Osteocyte (in vitro differentiated cells): Measurements from ENCODE around the gene PNPLA1. TPM values are rescaled to one million over a fixed set of nuclear protein-coding genes. Genes with fewer than 3 reads are reported as not detected.

Experiments
- DNase-seq: peaks from one replicate; pipeline ENCODE4 v3.0.0; 2021; ENCODE audit warnings: mixed read lengths; ENCODE audit not compliant: unreplicated experiment; ENCODE audit errors: extremely low spot score
- H3K27ac Mint-ChIP-seq: one replicate; pipeline ENCODE4 v1.8.0; 2021; ENCODE audit warnings: mild to moderate bottlenecking, mixed read lengths; ENCODE audit not compliant: unreplicated experiment
- H3K27me3 Mint-ChIP-seq: one replicate; pipeline ENCODE4 v1.8.0; 2021; ENCODE audit warnings: mixed read lengths; ENCODE audit not compliant: unreplicated experiment
- H3K36me3 Mint-ChIP-seq: one replicate; pipeline ENCODE4 v1.8.0; 2021; ENCODE audit warnings: mixed read lengths; ENCODE audit not compliant: unreplicated experiment
- H3K4me1 Mint-ChIP-seq: one replicate; pipeline ENCODE4 v1.8.0; 2021; ENCODE audit warnings: mixed read lengths; ENCODE audit not compliant: unreplicated experiment
- H3K4me3 Mint-ChIP-seq: one replicate; pipeline ENCODE4 v1.8.0; 2021; ENCODE audit warnings: mild to moderate bottlenecking, moderate library complexity, mixed read lengths; ENCODE audit not compliant: unreplicated experiment
- H3K9me3 Mint-ChIP-seq: one replicate; pipeline ENCODE4 v1.8.0; 2021; ENCODE audit warnings: mixed read lengths; ENCODE audit not compliant: unreplicated experiment
- CTCF ChIP-seq: fragments of 200-600 bp; sonication (generic); IDR thresholded peaks from 2 replicates; pipeline ENCODE4 v1.5.0; 2021; ENCODE audit warnings: antibody characterized with exemption, mild to moderate bottlenecking, moderate library complexity
- total RNA-seq: library from RNA; stranded (reverse); gene quantifications from 2 replicates; pipeline ENCODE4 v1.2.1, GENCODE V29; 2021

The PNPLA1 gene
- total RNA-seq, 1 donor from 2014 or later: not detected

- DNase-seq: no peak
- peaks cover 3% of the 10 kb centered on the region for H3K27me3 Mint-ChIP-seq
- H3K4me3 Mint-ChIP-seq: no peak overlapping the region
- H3K36me3 Mint-ChIP-seq: no peaks in the 10 kb centered on the region
- no peaks in the 10 kb centered on the region for H3K9me3 Mint-ChIP-seq
- H3K27ac Mint-ChIP-seq: no peak overlapping the region
- TF ChIP-seq CTCF: no peak
- H3K4me1 Mint-ChIP-seq: peaks cover 6% of the 10 kb centered on the region
Observed at GRCh38 chr6:36244641-36245280, 25.1 kb upstream of the PNPLA1 start.

DNA sequence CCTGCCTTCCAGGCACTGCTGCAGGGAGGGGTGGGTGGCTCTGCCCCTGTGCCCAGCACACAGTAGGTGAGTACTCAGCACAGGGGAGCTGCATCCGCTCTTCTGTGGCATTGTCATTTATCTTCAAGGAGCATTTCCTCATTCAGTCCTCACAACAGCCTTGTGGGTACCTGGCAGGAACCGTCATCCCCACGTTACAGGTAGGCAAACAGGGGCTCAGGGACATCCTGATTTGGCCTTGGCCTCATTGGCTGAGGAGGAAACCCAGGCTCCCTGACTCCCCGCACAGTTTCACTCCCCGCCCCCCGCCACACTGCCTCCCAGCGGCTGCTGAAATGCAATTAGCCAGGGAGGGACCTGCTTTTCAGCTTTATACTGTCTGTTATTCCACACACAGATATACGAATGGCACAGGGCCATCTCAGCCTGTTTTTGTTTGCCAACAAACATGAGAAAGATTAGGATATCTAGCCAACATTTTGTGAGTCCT lies 24.2 kb upstream of the PNPLA1 start:
- no peak overlapping the region for H3K27ac Mint-ChIP-seq
- H3K36me3 Mint-ChIP-seq: no peaks in the 10 kb centered on the region
- H3K4me1 Mint-ChIP-seq: peaks cover 6% of the 10 kb centered on the region
- H3K4me3 Mint-ChIP-seq: no peak overlapping the region
- H3K9me3 Mint-ChIP-seq: no peaks in the 10 kb centered on the region
- peaks cover 3% of the 10 kb centered on the region for H3K27me3 Mint-ChIP-seq
- TF ChIP-seq CTCF: no peak
- no peak for DNase-seq

GRCh38 chr6:36246506-36247268 lies 23.2 kb upstream of the PNPLA1 start:
- peaks cover 3% of the 10 kb centered on the region for H3K27me3 Mint-ChIP-seq
- TF ChIP-seq CTCF: no peak
- no peaks in the 10 kb centered on the region for H3K36me3 Mint-ChIP-seq
- no peak overlapping the region for H3K27ac Mint-ChIP-seq
- no peak overlapping the region for H3K4me3 Mint-ChIP-seq
- no peak for DNase-seq
- H3K4me1 Mint-ChIP-seq: peaks cover 6% of the 10 kb centered on the region
- H3K9me3 Mint-ChIP-seq: no peaks in the 10 kb centered on the region

- Mint-ChIP-seq H3K36me3 (no peaks in the 10 kb centered on the region), H3K27ac (no peak overlapping the region), H3K4me3 (no peak overlapping the region), H3K9me3 (no peaks in the 10 kb centered on the region), H3K27me3 (no peaks in the 10 kb centered on the region), H3K4me1 (peaks cover 6% of the 10 kb centered on the region)
- TF ChIP-seq CTCF: no peak
- DNase-seq: no peak
Observed at GRCh38 chr6:36247693-36248092, 22.2 kb upstream of the PNPLA1 start.

DNA sequence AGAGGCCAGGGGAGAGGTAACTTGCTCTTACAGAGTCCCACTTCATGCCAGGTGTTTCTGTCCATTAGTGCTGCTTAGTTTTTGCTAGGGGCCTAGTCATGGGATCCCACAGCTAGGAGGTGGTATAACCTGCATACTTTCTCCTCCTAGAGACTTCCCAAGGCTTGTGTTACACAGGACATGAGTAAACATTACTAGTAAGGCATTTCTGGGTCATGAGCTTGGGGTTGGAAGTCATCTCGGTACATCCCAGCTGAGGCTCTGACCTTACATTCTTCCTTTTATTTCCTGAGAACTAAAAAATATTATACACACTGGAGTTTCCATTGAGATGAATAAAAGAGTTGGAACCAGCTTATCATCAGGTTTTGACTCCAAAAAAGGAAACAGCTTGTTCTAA lies 20.9 kb upstream of the PNPLA1 start:
- H3K27me3 Mint-ChIP-seq: no peaks in the 10 kb centered on the region
- no peaks in the 10 kb centered on the region for H3K9me3 Mint-ChIP-seq
- H3K27ac Mint-ChIP-seq: no peak overlapping the region
- no peak for DNase-seq
- TF ChIP-seq CTCF: no peak
- H3K4me3 Mint-ChIP-seq: no peak overlapping the region
- peaks cover 6% of the 10 kb centered on the region for H3K4me1 Mint-ChIP-seq
- no peaks in the 10 kb centered on the region for H3K36me3 Mint-ChIP-seq
